ENCODE measurements around the gene PHF8.

The PHF8 gene

DNA sequence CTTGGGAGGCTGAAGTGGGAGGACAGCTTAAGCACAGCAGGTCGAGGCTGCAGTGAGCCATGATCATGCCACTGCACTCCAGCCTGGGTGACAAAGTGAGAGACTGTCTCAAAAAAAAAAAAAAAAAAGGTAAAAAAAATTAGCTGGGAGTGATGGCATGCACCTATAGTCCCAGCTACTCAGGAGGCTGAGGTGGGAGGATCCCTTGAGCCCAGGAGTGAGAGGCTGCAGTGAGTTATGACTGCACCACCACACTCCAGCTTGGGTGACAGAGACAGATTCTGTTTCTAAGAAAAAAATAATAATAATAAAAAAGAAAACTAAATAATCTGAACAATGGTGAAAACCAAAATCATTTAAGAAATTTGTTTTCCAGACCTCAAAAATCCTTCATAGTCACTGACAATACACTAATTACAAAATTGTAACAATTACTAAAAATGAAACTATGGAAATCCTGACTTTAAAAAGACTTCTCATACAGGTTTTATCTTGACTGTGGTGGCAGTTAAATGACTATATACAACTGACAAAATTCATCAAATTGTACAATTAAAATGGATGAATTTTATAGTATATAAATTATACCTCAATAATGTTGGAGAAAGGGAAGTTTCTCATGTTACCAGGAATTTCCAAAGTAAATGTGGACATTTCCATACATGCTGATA, 31.3 kb downstream of the PHF8 start:
- DNase-seq (ENCODE audit: low spot score), result no peak

DNA sequence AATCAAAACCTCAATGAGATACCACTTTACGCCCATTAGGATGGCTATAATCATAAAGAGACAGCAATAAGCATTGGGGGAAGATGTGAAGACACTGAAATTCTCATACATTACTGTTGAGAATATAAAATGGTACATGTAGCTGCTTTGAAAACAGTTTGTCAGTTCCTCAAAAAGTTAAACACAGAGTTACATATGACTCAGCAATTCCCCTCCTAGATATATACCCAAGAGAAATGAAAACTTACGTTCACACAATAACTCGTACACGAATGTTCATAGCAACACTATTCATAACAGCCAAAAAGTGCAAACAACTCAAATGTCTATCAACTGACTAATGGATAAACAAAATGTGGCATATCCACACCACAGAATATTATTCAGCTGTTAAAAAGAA, 36.6 kb downstream of the PHF8 start:
- DNase-seq (ENCODE audit: low spot score), result no peak

DNA sequence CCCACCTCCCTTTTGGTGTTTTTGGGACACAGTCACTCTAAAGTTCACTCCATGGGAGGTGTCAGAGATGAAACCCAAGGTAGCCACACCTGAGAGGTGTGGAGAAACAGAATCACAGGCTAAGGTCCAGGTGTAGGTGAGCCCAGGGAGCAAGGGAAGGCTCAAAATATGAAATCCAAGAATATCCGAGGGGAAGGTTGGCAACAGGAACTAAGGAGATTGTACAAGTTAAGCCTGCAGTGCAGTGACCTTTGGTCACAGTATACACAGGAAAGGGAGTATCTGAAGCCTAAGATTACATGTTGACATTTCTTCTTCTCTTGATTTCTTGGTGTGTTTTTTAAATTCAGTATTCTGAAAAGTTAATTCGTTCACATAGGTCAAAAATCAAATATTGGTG, 46.5 kb downstream of the PHF8 start:
- no peak for DNase-seq (ENCODE audit: low spot score)

GRCh38 chrX:53992589-53992988, 51.7 kb downstream of the PHF8 start:
- no peak for DNase-seq (ENCODE audit: low spot score)

DNA sequence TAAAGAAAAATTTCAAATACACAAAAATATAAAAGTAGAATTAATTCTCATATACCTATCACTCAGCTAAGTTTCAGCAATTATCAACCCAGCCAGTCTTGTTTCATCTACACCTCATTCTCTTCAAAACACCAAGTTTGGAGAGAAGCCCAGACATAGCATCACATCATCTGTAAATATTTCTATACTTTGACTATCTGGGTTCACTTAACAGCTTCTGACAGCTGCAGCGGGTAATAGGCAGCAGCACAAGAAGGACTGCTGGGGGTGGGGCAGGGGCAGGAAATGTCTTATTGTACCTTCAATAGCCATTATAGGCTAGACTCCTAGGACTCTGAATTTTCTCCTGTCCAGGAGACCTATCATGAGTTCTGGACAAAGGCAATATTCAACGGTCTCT, 54.1 kb downstream of the PHF8 start:
- DNase-seq (ENCODE audit: low spot score), result no peak

- DNase-seq (ENCODE audit: low spot score), result no peak
Measured at GRCh38 chrX:53984895-53985294, 59.4 kb downstream of the PHF8 start.

DNA sequence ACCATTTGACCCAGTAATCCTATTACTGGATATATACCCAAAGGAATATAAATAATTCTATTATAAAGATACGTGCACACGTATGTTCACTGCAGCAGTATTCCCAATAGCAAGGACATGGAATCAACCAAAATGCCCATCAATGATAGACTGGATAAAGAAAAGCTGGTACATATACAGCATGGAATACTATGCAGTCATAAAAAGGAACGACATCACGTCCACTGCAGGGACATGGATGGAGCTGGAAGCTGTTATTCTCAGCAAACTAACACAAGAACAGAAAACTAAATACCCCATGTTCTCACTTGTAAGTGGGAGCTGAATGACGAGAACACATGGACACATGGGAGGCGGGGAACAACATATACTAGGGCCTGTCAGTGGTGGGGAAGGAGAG, 69.7 kb downstream of the PHF8 start:
- no peak for DNase-seq (ENCODE audit: low spot score)

- no peak for DNase-seq (ENCODE audit: low spot score)
Measured at GRCh38 chrX:53969540-53969939, 74.7 kb downstream of the PHF8 start.

DNA sequence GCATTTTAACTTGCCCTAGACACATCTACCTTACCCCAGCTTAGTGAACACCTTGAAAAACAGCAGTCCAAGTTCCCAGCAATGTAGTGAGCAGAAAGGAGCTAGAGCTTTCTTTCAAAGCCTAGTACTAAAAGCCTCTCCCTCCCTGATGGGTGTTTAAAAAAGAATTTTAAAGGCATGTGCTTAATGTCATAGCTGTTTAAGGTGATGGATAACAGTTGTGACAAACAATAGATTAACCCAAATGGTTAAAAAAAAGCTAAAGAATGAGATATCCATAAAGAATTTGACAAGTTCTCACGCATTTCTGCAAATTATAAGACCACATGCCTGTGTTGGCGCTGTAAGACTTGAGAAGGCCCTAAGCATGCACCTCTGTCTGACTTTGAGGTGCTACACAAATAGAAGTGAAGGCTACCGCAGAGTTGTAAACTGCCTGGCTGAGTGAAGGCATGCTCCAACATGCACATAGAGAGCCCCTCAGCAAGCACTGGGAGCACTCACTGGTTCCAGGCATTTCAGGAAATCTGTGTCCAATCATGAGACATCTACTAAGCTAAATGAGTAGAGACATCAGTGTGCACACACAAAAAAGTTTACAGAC, 94.0 kb downstream of the PHF8 start:
- no peak for DNase-seq (ENCODE audit: low spot score)

- no peak for DNase-seq (ENCODE audit: low spot score)
Measured at GRCh38 chrX:53940180-53940579, 104.1 kb downstream of the PHF8 start.

DNA sequence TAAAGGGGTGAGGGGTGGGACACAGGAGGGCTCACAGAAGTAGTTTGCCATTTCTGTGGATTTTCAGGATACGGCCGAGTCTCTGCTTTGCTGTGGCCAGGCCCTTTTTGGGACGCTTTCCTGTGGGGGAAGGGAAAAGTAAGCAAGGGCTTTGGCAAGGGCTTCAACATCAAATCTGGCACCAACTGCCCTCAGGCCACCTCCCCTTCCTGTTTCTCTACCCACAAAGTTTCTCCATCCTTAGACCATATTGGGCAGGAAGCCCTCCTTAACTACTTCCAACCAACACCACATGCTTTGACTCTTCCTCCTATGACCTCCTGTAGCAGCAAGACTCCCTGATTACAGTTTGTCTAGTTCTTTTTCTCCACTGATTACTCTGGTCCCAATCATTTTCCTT, 105.1 kb downstream of the PHF8 start:
- no peak for DNase-seq (ENCODE audit: low spot score)

DNA sequence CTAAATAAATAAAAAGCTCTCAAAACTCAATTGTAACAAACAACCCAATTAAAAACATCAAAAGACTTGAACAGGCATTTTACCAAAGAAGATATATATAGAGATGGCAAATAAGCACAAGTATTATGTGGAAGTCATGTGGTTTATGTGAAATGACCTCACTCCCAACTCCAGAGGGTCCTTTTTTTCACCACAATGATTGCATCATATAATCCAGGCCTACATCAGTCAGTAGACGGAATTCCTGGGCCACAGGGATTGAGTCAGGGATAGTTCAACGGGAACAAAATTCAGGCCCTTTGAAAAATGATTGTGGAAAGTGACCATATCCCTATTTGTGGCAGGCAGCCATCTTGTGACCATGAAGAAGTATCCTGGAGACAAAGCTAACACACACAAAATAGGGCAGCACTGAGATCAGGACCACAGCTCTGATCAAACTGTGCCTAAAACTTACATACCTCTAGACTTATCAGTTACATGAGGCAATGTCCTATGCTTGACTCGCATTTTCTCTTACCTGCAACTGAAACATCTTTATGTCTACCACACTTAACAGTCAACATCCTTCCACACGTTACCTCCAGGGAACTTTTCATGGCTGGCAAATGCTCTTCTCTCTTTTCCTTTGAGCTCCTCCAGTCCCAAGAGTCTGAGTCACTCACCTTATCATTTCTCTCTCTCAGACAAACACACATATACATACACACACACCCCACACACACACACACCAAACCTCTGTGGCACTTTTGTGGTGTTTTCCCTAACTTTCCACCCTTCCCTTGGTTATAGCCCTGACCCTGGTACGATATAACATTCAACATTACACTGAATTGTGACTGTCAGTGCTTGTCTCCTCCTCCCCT, 113.5 kb downstream of the PHF8 start:
- DNase-seq (ENCODE audit: low spot score), result no peak

DNA sequence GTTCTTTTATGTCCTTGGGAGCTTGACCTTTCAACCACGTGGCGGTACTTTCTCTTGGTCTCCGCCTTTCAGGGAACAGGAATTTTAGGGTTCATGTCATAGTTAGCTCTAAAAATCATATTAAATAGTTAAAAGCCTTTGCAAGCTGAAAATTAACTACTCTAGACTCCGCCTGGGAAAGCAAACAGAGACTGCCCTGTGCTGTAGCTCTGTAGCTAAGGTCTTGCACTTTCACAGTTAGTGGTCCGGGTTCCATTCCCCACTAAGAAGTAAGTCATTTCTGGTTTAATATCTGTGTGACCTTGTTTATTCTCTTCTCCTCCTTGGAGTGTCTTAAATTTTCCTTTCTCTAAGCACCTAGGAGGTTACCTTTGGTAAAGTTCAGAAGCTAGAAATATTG, 118.2 kb downstream of the PHF8 start:
- DNase-seq (ENCODE audit: low spot score), result no peak

DNA sequence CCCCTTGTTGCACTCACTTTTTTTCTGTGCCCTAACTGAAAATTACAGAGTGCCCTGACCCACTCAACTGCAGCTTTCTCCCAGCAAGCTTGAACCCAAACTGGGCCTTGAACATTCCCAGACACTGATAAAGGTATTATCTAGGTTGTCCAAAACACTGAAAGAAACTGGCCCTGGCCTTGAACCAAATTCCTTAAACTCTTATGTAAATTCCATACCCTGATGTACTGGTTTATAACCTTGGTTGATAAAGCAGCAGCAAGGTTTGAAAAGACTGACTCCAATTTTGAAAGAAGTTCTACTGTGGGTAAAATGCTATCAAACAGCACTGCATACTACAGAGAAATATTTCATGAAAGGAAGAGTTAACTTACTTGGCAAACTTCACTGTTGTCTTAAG, 125.6 kb downstream of the PHF8 start:
- no peak for DNase-seq (ENCODE audit: low spot score)

- DNase-seq (ENCODE audit: low spot score), result no peak
Measured at GRCh38 chrX:53900623-53901022, 143.7 kb downstream of the PHF8 start.

GRCh38 chrX:53895270-53895669, 149.0 kb downstream of the PHF8 start:
- DNase-seq (ENCODE audit: low spot score), result no peak
